ENCODE measurements around the gene UBE3C. TPM values are rescaled to one million over a fixed set of nuclear protein-coding genes. Genes with fewer than 3 reads are reported as not detected.
A peak's percentile ranks its signal among the peaks of the same experiment; 100 is the strongest.

The UBE3C gene
- total and polyA plus RNA-seq, 3 experiments from 2014 or later: 30.7 to 82.7 (median 81.1) TPM

- Histone ChIP-seq H3K9me3 (ENCODE audit: low read length) (no peaks in the 10 kb centered on the region), H3K4me3 (ENCODE audit: low read length) (no peak overlapping the region), H3K36me3 (ENCODE audit: insufficient read depth, low read length) (no peaks in the 10 kb centered on the region), H3K27me3 (ENCODE audit: insufficient read depth, low read length, poor library complexity, severe bottlenecking) (no peaks in the 10 kb centered on the region), H3K27ac (ENCODE audit: low read depth, low read length) (no peak overlapping the region), H3K4me1 (ENCODE audit: insufficient read depth, low read length) (no peaks in the 10 kb centered on the region)
- POLR2A ChIA-PET: no interaction called here
- H3K4me1 Mint-ChIP-seq: peaks cover 6 to 12% (median 9%) of the 10 kb centered on the region in 3 donors
- H3K36me3 Mint-ChIP-seq: peaks cover 0 to 2% (median 0%) of the 10 kb centered on the region in 3 donors
- H3K4me3 Mint-ChIP-seq: no peak overlapping the region
- CTCF ChIA-PET: no interaction called here
- no peak for DNase-seq
- H3K27me3 Mint-ChIP-seq: peaks cover 0 to 2% of the 10 kb centered on the region in 2 donors
- no peaks in the 10 kb centered on the region for H3K9me3 Mint-ChIP-seq
- peak overlapping the region in 1 of 8 donors; percentile 47 for H3K27ac Mint-ChIP-seq
Measured at GRCh38 chr7:157310676-157311185, 172.0 kb downstream of the UBE3C start.

DNA sequence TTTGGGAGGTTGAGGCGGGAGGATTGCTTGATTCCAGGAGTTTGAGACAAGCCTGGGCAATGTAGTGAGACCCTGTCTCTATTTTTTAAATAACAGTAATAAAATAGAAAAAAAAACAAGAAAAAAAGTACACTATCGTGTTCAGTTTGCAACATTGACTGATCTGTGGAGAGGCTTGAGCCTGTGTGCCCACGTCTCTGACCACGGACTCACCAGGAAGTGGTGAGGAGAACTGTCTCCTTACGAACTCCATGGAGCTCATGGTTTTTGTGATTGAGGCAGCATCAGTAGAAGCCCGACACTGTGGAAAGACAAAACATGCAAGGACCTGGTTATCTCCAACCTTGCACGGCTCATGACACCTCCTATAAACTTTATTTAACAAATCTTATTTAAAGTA is 174.2 kb downstream of the UBE3C start:
- Histone ChIP-seq H3K4me3 (ENCODE audit: low read length) (no peak overlapping the region), H3K27ac (ENCODE audit: low read depth, low read length) (no peak overlapping the region), H3K9me3 (ENCODE audit: low read length) (no peaks in the 10 kb centered on the region), H3K27me3 (ENCODE audit: insufficient read depth, low read length, poor library complexity, severe bottlenecking) (no peaks in the 10 kb centered on the region), H3K4me1 (ENCODE audit: insufficient read depth, low read length) (no peaks in the 10 kb centered on the region), H3K36me3 (ENCODE audit: insufficient read depth, low read length) (no peaks in the 10 kb centered on the region)
- H3K36me3 Mint-ChIP-seq: no peaks in the 10 kb centered on the region
- DNase-seq: no peak
- ChIA-PET POLR2A (no interaction called here), CTCF (no interaction called here)
- no peaks in the 10 kb centered on the region for H3K9me3 Mint-ChIP-seq
- peaks cover 0 to 2% of the 10 kb centered on the region in 2 donors for H3K27me3 Mint-ChIP-seq
- H3K27ac Mint-ChIP-seq: no peak overlapping the region
- no peak overlapping the region for H3K4me3 Mint-ChIP-seq
- no peaks in the 10 kb centered on the region for H3K4me1 Mint-ChIP-seq

DNA sequence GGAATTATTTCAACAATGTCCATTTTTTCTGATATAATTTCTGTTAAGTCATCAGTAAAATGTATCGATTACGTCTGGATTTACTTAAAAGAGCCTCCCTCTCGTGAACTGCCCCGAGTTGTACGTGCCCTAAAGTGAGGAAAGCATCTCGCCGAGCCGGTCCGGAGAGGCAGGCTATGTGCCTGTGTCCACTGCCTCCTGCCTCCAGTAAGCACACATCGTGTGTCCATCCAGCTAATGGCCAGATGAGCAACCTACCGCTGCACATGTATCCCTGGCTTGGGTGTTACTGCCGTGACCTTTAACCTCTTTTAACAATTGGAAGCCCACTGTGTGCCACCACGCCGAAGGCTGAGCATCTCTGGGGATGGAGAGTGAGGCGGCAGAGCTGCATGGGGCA is 174.9 kb downstream of the UBE3C start:
- no peaks in the 10 kb centered on the region for H3K9me3 ChIP-seq (ENCODE audit: low read length)
- no peaks in the 10 kb centered on the region for H3K4me1 ChIP-seq (ENCODE audit: insufficient read depth, low read length)
- DNase-seq: no peak
- CTCF ChIA-PET: no interaction called here
- no peaks in the 10 kb centered on the region for H3K27me3 ChIP-seq (ENCODE audit: insufficient read depth, low read length, poor library complexity, severe bottlenecking)
- Mint-ChIP-seq H3K36me3 (no peaks in the 10 kb centered on the region), H3K4me1 (no peaks in the 10 kb centered on the region), H3K27me3 (peaks cover 0 to 2% of the 10 kb centered on the region in 2 donors), H3K27ac (peak overlapping the region in 1 of 8 donors; percentile 15), H3K4me3 (no peak overlapping the region), H3K9me3 (no peaks in the 10 kb centered on the region)
- H3K27ac ChIP-seq (ENCODE audit: low read depth, low read length): no peak overlapping the region
- no peaks in the 10 kb centered on the region for H3K36me3 ChIP-seq (ENCODE audit: insufficient read depth, low read length)
- POLR2A ChIA-PET: no interaction called here
- H3K4me3 ChIP-seq (ENCODE audit: low read length): no peak overlapping the region

DNA sequence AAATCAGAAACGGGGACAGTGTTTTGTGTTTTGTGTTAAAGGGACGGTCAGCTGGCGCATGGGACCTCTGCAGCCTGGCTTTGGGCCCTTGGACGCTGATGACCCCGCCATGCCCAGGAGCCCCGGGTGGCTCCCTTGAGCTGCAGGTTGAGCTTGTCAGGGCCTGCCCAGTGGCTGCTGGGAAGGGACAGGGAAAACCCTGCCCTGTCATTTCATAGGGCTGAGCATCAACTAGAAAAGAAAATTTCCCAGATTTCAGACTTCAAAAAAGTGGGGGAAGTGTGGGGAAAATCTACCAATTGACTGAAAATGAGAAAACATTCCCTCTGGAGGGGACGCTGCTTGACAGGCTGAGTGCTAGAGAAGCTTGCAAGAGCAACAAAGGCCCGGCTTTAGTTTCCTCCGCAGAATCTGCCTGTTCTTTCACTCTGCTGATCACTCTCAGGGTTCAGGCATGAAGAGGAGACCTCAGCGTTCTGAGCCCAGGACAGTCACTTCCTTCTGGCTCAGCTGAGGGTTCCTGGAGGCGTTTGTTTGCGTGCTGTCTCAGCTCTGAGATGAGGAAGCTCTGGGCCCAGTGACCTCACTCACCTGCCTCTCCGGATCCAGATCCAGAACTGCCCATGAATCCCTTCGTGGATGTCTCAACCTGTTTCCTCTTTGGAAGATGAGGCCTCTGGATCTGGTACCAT is 179.4 kb downstream of the UBE3C start:
- Histone ChIP-seq H3K36me3 (ENCODE audit: insufficient read depth, low read length) (no peaks in the 10 kb centered on the region), H3K27ac (ENCODE audit: low read depth, low read length) (no peak overlapping the region), H3K9me3 (ENCODE audit: low read length) (no peaks in the 10 kb centered on the region), H3K4me1 (ENCODE audit: insufficient read depth, low read length) (no peaks in the 10 kb centered on the region), H3K27me3 (ENCODE audit: insufficient read depth, low read length, poor library complexity, severe bottlenecking) (no peaks in the 10 kb centered on the region), H3K4me3 (ENCODE audit: low read length) (no peak overlapping the region)
- Mint-ChIP-seq H3K36me3 (no peaks in the 10 kb centered on the region), H3K27me3 (peaks cover 0 to 2% of the 10 kb centered on the region in 2 donors), H3K9me3 (no peaks in the 10 kb centered on the region), H3K4me3 (no peak overlapping the region), H3K27ac (peak overlapping the region in 2 of 8 donors; percentile 29 to 58), H3K4me1 (peaks cover 0 to 2% (median 0%) of the 10 kb centered on the region in 3 donors)
- DNase-seq: no peak
- ChIA-PET POLR2A (interaction anchor here (0.5 kb wide), 1 partner anchor 9 kb away, joined by 3 read pairs; no protein-coding TSS in a partner anchor), CTCF (no interaction called here)

Other genes with a start within 250 kb of the UBE3C start
- 10 to 100 TPM; 49.2 to 51.9 TPM for gene LMBR1, start 245.7 kb upstream of the UBE3C start, total RNA-seq
- 26.8 TPM for gene LMBR1, start 245.7 kb upstream of the UBE3C start, polyA plus RNA-seq
- gene NOM1, start 189.2 kb upstream of the UBE3C start, total RNA-seq: 10 to 100 TPM; 34.2 to 34.3 TPM
- gene NOM1, start 189.2 kb upstream of the UBE3C start, polyA plus RNA-seq: 9.8 TPM
- not detected for gene MNX1, start 128.3 kb upstream of the UBE3C start, total RNA-seq
- gene MNX1, start 128.3 kb upstream of the UBE3C start, polyA plus RNA-seq: not detected
- gene DNAJB6, start 198.1 kb downstream of the UBE3C start, total RNA-seq: 100 to 1,000 TPM; 121 to 124 TPM
- gene DNAJB6, start 198.1 kb downstream of the UBE3C start, polyA plus RNA-seq: 147 TPM

Measured in CD8-positive, alpha-beta memory T cell (primary cell).